GM21526 (cell line): ENCODE results near the gene PTF1A.

Experiments used
- ATAC-seq: cut with Tn5 transposase; IDR thresholded peaks from one replicate; pipeline ENCODE4 v1.9.1; 2021; ENCODE audit warnings: moderate library complexity; ENCODE audit not compliant: unreplicated experiment, low FRiP score

The PTF1A gene, protein sequence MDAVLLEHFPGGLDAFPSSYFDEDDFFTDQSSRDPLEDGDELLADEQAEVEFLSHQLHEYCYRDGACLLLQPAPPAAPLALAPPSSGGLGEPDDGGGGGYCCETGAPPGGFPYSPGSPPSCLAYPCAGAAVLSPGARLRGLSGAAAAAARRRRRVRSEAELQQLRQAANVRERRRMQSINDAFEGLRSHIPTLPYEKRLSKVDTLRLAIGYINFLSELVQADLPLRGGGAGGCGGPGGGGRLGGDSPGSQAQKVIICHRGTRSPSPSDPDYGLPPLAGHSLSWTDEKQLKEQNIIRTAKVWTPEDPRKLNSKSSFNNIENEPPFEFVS

DNA sequence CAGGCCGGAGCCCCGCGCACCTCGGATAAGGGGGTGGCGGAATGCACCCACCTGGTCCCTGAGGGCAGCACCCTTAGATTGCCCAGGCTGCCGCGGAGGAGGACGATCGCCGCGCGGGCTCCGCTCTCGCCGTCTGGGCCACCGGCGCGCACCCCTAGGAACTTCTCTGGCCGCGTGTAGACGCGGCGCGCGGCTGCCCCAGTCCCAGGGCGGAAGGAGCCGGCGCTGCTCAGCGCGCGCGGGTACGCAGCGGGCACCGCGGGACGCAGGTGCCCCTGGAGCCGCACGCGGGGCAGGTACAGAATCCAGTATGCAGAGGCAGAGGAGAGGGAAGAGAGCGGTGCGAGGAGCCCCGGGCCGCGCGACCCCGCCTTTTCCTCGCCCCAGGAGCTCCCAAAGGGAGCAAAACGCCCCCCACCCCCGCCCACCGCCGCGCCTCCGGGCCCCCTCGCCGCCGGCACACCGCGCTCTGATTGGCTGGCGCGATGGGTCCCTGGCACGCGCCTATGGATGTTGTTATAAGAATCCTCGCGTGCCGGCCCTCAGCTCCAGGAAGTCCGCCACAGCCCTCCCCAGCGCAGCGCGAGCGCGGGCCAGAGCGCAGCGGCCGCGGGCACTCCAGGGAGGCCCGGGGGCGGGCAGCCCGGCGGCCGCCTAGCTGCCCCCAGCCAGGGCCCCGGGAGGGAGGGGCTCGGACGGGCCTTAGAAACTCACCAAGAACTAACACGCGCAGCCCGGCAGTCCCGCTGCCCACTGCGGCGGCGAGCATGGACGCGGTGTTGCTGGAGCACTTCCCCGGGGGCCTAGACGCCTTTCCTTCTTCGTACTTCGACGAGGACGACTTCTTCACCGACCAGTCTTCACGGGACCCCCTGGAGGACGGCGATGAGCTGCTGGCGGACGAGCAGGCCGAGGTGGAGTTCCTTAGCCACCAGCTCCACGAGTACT is at the start of gene PTF1A:
Gene PTF1A (plus strand): TSS at position 549 of the 948 bp plus-strand sequence. CDS start 219 bp downstream, at position 768.
- ATAC-seq: no peak

DNA sequence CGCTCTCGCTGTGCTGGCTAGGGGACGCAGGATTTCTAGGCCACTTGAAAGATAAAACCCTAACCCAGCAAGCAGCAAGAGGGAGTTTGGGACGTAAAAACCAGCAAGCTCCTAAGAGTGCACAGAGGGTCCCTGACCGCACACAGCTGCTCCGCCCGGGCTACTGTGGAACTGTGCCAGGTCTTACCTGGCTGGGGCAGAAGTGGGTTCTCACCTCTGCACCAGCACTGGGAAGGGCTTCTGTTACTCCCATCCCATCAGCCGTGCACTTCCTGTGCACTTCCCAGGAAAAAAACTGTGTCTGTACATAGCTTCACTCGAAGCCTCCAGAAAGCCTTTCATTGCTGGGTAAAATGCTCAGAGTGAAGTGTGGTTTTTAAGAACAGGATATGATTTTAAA is 45.9 kb upstream of the PTF1A start:
- ATAC-seq: no peak

DNA sequence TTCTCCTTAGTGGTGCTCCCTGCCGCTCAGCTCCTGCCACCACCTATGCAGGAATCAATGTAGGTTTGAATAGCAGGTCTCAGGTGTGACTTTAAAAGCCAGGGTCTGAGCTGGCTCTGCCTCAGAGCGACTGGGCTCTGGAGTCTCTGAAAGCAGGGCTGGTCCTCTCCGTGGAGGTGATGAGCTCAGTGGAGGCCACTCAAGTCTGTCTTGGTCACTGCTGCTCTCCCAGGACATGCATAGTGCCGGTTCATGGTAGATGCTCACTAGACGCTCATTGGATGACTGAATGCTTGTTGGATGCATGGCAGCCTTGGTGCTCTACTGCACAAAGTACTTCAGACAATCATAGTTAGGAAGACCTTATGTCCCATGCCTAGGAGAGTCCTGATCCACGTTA is 45.1 kb upstream of the PTF1A start:
- ATAC-seq: no peak

DNA sequence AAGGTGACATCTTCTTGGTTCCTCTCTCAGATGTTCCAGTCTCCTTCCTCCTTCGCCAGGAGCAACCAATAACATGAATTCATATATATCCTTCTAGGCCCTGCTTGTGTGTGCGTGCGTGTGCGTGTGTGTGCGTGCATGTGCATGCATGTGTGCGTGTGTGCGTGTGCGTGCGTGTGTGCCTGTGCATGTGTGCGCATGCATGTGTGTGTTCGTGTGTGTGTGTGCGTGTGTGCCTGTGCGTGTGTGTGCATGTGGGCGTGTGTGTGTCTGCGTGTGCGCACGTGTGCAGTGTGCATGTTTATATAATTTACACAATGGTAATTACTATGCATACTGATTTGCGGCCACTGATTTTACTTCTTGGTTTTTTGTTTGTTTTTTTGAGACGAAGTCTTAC is 43.9 kb upstream of the PTF1A start:
- ATAC-seq: no peak

DNA sequence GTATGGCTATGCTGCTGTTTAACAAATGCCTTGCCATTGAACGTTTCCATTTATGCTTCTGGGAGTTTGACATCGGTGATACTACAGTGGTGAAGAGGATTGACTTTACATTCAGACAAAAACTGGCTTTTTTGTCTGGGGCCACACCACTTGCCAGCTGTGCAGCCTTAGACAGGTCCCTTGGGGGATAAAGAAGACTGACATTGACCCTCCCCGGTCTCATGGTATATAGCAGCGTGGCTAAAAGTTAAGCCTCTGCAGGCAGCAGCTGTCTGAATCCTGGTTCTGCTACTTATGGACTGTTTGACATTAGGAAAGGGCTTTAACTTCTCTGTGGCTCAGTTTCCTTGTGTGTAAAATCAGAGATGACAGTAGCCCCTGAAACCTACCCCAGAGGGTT is 42.0 kb upstream of the PTF1A start:
- no peak for ATAC-seq

DNA sequence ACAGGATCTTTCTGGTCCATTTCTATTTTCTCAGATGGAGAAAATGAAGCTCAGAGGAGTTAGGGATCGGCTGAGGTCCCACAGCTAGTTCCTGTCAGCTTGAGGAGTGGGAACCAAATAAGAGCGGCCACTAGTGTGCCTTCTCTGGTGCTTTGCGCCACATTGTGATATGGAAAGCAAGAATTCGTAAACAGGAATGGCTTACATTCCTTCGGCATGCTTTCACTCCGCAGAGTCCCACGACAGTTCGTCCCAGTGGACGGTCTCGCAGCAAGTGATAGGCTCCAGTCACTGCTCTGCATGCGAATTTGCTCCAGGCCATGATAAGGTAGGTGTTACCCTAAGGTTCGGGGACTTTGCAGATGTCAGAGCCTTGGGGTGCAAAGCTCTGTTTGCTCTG is 41.5 kb upstream of the PTF1A start:
- no peak for ATAC-seq

DNA sequence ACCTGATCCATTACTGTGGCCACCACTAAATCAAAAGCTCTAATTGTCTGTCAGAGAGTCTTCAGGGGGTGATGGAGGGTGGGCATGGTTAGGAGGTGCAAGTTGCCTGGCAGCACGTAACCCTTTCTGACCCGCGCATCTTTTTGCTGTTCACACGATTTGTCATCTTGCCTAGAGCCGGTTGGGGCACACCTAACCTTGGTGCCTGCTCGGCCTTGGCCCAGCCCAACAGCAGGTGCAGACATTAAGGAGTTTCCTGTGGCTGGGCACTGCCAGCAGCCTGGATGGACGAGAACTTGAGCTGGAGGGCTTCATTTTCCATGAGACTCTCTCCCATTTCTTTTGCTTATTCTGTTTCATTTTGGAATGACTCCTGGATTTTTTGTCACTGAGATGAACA is 41.0 kb upstream of the PTF1A start:
- ATAC-seq: no peak

DNA sequence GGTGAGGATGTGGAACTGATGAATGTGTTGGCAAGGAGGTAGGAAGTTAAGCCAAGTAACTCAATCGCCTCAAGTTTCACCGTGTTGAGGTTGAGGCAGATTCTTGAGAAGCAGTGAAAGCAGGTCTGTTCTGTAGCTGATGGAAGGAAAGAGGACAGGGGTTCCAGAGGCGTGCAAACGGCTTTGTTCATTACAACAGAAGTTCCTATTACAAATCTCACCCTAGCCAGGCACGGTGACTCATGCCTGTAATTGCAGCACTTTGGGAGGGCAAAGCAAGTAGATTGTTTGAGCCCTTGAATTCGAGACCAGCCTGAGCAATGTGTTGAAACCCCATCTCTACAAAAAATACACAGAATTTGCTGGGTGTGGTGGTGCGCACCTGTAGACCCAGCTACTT is 36.9 kb upstream of the PTF1A start:
- ATAC-seq: no peak

DNA sequence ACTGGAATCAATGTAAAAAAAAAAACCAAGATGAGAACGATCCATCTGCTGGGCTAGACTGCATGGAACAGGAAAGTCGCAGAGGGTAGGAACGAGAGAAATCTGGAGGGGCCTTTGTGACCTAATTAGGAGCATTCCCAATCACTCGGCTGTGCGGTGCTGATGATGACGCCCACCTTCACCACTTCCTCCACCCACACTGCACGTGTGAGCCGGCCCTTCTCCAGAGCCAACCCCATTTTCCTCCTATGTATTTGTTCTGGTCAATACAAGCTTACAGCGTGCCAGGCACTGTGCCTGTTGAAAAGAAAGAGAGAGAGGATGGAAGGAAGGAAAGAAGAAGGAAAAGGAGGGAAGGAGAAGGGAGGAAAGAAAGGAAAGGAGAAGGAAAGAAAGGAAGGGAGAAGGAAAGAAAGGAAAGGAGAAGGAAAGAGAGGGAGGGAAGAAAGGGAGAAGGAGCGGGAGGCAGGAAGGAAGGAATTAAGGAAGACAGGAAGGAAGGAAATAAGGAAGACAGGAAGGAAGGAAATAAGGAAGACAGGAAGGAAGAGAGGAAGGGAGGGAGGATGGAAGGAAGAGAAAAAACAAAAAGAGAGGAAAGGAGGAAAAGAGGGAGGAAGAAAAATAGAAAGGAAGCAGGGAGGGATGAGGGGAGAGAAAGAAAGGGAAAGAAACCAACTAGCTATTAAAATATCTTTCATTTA is 35.5 kb upstream of the PTF1A start:
- ATAC-seq: no peak

DNA sequence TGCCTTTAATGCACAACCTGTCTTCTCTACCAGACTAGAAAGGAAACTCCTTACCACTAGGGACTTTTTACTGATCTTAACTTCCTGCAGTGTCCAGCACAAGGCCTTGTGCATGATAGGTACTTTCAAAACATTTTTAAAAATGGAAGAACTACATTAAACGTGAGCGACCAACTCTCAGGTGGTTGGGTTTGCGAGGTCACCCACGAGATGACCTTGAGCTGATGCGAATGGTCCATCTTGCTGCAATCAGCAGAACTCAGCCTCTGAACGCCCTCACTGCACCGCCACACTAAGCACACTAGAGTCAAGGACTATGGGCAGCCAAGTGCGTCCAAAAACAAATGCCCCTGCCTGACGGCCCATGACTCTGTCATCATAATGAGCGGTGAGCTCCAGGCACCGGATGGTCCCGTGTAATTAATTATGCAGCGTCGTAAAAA is 34.9 kb upstream of the PTF1A start:
- no peak for ATAC-seq

DNA sequence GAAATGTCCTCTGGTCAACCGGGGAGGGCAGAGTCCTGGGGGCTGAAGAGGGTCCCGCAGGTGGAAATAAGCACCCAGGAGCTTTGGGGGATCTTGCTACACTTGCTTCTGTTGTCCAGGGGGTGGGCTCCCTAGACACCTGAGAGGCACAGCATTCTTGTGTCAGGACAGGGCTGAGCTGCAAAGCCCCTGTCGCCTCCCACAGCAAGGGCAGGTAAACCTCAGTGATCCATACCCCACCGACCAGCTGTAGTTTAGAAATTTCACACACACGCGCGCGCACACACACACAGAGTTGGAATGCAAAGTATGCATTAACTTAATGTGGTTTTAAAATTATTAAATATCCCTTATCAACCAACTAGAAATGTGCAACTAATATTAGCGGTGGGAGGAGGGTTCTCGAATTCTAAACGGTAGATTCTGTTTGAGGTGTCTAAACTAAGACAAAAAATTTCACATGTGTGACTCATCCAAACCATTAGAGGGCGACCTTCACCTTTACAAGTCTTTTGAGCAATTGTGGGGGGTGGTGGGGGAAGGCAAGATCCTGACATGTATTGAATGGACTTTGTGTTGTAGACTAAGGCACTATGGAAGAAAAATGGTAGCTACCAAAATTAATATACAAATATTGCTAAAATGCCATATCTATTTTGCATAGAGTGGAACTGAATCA is 34.3 kb upstream of the PTF1A start:
- ATAC-seq: peak; percentile 61

DNA sequence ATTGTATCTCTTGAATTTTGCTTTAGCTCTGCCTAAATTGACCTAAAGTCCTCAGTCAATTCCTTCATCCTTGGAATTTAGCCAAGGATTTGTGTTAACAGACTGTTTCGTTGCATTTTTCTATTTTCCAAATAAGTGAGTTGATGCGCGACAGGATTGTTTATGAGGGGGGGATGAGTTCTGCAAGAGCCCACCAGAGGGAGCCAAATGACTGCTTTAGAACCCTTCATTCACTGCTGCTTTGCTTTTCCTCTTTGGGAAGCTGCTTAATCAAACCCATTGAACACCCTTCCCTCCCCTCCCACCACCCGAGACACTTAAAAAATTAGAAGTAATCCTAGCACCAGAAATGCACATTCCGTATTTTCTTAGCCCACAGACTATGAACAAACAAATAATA is 33.7 kb upstream of the PTF1A start:
- peak; percentile 74 for ATAC-seq

DNA sequence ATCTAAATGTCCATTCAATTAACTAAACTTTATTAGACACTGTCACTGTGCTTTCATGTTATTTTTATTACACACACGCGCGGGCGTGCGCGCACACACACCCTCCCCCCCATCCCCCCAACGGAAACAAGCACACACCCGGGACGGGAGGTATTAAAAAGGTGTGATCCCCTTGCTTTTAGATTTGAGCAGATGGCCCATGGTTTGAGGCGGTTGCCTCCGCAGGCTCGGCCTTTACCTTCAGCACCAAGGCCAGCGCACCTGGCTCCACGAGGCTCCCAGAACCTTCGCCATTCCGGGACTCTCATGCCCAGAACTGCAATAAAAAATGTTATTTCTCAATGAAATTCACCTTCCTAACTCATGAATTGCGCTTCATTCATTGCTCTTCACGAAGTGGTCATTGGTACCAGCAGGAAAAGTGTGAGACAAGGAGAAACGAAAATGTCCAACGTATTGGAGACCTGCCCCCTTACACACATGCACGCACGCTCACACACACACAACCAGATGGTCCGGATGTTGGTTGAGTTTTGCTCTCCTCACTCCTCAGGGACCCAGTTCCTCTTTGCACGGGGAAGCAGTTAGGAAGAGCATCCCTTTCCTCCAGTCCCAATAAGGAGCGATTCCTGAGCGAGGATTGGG is 20.8 kb upstream of the PTF1A start:
- no peak for ATAC-seq

DNA sequence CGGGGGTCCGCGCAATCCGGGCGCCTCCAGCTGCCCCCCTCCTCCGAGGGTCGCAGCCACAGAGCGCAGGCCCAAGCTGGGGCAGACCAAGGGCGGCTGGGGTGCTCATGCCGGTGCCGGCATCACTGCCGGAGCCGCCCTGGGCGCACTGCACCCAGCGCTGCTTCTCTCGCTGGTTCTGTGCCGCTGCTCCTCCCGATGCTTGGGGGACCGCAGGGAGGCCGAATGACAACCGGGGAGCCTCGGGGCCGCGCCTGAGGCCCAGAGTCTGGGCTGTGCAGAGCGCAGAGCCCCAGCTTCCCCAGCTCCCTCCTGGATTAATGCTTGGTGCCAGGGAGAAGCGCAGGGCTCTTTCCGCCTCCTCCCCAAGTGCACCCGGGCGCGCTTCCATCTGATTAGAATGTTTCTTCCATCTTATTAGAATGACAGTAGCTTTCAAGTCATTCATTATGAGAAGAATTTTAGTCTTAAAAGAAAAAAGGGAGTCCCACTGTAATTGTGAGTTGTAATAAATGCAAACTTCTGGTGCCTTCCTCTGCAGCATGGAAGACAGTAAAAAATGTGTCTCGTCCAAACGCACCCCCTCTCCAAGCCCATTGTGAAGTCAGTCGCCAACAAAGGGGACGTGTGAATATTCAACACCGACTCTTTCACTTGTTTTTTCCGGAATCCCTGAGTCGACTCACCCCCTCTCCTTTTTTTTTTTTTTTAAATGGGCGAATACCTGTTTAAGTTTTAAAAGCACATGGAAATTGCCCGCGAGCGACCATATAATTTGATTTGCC is 19.5 kb upstream of the PTF1A start:
- ATAC-seq: no peak

DNA sequence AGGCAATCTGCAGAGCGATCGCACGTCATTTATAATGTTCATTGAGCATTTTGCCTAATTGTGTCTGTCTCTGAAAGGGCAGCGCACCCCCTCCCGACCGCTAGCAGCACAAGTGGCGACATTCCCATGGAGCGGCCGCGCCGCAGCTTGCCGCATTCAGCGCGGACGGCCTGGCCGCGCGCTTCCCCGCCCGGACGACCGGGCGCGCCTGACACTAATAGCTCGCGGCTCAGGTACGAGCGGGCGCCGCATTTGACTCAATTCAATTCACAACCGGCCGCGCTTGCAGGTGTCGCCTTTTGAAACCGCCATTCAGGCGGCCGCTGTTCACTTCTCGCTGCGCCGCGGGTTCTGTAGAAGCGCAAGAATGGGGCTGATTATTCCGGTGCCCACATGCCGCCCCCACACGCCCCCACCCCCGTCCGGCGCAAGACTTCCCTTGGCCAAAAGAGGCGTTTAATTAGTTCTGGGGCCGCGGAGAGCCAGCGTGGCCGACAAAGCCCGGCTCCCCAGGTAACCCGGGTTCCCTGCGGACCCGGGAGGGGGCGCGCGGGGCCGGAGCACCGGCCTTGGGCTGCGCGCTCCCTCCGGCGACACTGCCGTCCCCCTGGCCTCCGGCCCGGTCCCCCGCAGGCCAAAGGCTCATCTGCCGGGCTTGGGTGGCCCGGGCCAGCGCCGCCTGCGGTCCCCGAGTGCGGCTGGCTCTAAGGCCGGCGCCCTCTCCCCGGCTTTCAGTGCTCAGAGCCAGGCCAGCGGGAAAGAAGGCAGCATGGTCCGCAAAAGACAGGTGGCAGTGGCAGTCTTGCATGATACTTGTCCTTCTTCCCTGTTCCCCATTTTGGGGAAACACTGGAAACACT is 18.7 kb upstream of the PTF1A start:
- ATAC-seq: no peak

DNA sequence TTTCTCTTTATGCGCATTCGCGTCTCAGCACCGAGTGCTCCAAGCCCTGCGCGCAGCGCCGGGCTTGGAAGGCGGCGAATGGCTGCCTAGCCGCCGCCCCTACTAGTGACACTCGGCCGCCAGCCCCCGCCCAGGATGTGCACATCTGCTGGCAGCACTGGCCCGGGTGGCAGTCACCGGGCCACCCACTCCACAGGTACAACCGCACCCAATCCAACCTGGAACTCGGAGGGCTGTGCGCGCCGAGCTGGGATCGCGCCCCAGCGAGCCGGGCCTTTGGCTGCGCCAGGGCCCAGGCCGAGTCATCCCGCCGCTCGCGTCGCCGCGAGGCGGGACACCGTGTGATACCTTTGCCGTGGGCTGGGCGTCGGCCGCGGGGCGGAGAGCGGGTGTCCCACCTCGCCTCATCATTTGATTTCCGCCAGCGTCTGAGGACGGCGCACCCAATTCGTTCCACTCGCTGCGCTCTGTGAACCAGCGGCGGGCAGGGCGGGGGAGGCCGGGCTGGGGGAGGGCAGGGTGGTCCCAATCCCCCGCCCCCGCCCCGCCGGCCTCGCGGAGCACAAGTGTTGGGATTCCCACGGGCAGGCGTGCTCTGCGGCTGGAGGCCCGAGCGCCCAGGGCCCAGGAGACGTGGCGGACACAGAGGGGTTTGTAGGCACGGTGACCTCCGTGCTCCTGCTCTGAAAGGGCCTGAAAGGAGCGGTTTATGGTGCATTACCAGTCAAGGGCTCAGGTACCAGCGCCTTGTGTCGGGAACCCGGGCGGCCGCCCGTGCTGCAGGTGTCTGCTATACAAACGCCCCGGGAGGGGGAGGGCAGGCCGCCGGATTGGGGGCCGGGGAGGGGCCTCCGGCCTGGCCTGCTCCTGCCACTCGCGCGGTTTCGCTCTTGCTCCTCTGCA is 17.8 kb upstream of the PTF1A start:
- ATAC-seq: no peak

DNA sequence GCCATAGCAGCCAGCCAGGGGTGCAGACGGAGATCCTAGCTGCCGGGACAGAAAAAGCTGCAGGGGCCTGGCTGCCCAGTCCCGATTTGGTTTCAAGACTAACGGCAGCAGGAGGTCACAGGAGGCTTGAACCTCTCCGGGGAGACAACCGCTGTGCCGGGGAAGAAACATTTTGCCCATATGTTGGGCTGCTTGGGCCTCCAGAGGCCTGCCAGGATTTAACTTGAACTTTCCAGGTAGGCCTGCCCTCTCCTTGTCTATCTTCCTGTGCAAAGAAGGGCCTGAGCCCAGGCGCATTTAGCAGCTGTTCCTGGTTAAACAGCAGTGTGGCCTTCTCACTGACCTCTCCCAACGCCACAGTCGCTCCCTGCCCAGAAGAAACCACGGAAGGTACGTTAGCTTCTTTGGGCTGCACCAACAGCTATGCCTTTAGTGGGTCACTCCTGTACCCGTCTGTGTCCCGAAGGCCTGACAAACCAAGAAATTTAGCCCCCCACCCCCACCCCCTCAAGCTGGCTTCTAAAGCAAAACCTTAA is 17.1 kb upstream of the PTF1A start:
- no peak for ATAC-seq
